Mesenteric fat pad (tissue), 1 donor: ENCODE results near the gene STK40. TPM values are rescaled to one million over a fixed set of nuclear protein-coding genes. Genes with fewer than 3 reads are reported as not detected.

ENCODE experiments used
- DNase-seq: peaks from one replicate; pipeline ENCODE4 v3.0.0-alpha.2; 2020; ENCODE audit warnings: low spot score
- total RNA-seq: library from RNA; stranded (reverse); fragmentation: NEBNext Ultra II Directional; extraction: Animal tissue kit (Norgen Biotek cat#: 25700); gene quantifications from one replicate; pipeline ENCODE4 v1.2.1, GENCODE V29; 2021
- donor health status: DM: yes; HTN: yes; CAD: no.

Gene STK40
- total RNA-seq, 1 donor from 2014 or later = 84.0 TPM

GRCh38 chr1:36377791-36378492 is 7.8 kb downstream of the STK40 start:
- DNase-seq = no peak

- DNase-seq = no peak
Observed at GRCh38 chr1:36372617-36373016, 13.1 kb downstream of the STK40 start.

GRCh38 chr1:36369061-36369861 is 16.5 kb downstream of the STK40 start:
- no peak for DNase-seq

DNA sequence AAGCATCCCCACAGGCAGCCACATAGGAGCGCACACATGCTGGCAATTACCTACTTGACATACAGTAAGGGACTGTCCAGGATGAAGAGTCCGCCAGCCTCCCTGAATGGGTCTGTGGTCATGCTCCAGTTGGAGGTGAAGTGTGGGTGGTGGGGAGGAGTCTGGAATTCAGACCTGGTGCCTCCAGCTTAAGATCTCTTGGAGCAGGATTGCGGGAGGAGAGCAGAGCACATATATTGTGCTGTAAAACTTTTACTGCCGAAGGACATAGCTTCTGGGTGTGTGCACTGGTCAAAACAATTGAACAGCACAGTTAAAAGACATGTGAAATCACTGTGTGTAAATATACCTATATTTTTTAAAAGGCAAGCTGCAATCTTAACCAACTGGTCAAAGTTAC is 17.9 kb downstream of the STK40 start:
- DNase-seq = no peak

DNA sequence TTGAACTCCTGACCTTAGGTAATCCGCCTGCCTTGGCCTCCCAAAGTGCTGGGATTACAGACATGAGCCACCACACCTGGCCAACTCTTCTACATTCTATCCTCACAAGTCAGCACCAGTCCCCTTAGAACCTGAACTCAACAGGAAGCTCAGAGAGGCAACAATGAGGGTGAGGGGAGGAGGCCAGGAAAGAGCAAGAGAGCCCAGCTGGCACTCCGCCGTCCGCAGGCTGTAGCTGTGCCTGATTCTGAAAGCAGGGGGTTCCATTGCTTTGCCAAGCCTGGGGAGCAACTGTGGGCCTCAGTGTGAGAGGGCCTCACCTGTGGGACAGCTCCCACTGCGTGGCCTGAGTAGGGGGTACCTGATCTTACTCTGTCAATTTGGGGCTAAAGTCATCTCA is 18.7 kb downstream of the STK40 start:
- no peak for DNase-seq

GRCh38 chr1:36366091-36366661 is 19.5 kb downstream of the STK40 start:
- no peak for DNase-seq

DNA sequence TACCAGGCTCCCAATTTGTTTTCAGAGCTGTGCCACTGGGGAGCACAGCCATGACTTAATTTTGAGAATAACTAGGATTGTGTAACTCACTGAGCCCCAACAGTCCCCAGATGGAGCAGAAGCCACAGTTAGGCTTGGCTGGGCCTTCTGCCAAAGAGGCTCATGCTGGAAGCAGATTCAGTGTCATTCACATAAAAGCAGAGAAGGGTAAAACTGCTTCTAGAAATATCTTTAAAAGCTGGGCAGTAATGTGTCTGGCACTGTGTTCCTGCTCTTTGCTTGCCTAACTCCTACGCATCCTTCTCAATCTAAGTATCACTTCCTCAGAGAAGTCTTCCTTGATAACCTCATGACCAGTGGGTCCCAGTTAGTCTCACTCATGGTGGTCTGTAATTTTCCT is 20.3 kb downstream of the STK40 start:
- no peak for DNase-seq

GRCh38 chr1:36359911-36360550 is 25.7 kb downstream of the STK40 start:
- DNase-seq = no peak

DNA sequence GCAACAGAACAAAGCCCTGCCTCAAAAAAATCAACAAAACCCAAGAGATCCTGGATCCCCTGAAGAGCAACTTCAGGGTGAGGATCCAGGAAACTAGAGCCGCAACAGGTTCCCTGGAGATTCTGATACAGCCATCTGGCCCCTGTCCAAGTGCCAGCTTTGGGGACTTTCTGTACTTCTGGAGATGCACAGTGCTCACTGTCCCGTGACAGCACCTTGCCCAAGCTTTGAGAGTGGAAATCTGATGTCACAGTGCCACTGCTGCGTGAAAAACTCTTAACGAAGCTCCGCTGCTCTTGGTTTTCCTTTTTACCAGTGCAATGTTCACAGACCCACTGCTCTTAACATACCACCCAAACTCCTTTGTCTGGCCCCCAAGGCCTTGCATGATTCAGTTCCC is 26.3 kb downstream of the STK40 start:
- DNase-seq = no peak

DNA sequence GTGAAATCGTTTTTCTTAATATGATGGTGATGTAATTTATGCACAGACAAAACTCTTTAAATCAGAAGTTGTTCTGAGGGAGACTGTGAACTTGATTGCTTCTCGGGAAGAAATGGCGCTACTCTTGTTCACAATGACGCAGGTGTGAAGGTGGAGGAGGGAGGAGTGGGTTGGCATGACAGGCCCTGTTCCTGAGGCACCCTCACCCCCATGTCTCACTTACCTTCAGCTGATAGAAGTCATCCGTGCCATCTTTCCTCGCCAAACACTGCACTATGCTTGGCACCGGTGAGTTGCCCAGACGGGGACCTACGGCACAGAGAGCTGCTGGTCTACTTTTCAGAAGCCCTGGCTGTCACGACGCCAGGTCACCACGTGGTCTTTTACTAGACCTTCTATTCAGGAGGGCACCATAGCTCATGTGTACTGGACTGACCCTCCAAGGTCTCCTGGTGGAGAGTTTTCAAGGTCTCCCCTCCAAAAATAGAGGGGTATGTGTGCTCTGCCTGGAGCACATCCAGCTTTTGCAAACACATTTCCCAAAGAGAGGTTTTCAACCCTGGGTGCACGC is 27.1 kb downstream of the STK40 start:
- no peak for DNase-seq

DNA sequence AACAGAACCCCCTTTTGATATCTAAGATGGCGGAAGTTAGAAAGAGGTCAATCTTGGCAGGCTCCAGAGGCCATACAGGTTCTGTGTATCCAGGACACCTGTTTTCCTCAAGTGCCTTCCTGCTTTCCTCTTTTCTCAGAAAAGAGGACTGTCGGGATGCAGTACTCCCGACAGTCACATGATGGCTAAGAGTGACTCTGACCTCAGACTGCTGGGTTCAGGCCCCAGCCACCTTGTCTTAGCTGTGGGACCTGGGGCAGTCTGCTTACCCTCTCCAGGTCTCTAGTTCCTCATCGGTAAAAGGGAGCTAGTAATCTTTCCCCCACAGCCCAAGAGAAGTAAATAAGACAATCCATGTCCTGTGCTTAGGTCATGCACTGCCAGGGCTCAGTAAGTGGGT is 29.9 kb downstream of the STK40 start:
- no peak for DNase-seq

DNA sequence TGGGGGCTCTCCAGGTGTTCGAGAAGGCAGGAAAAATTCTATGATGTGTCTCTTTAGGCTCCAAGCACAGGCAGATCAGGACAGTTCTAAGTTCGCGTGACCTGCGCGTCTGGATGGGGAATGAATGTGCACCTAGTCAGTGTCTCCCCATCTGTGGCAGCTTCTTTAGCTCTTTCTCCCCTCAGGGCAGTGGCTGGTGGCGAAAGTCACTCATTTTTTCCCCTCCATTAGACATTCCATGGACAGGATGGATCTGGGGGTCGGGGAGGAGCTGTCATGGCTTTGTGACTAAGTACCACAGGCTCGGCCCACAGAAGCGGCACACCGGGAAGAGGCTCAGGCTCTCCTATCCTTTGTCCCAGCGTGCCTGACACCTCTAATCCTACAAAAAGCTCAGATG is 31.2 kb downstream of the STK40 start:
- no peak for DNase-seq

GRCh38 chr1:36352910-36353878 is 32.5 kb downstream of the STK40 start:
- DNase-seq = no peak

GRCh38 chr1:36352125-36352909 is 33.4 kb downstream of the STK40 start:
- no peak for DNase-seq

GRCh38 chr1:36351227-36351977 is 34.3 kb downstream of the STK40 start:
- DNase-seq = no peak

DNA sequence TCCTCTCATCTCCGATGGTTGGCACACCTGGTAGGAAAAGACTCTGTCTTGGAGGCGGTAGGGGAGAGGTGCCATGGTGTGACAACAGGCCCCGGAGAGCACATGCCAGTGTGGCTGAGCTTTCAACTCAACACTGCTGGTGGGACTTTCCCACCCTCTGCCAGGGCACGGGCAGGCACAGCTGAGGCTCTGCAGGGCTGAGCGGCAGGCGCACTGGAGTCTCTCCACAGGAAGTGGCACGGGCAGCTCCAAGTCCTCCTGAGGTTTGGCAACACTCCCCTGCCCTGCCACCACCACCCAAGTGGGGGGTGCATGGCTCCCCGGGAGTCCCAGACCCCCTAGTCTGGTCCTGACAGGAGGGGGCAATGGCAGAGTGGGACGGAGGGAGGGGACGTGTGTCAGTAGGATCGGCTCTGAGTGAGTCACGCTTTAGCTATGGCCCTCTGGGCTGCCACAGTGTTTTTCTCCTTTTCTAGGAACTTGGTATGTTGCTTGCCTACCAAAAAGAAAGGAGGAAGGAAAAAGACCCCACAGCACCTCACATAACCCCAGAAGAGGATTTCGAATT is 35.0 kb downstream of the STK40 start:
- DNase-seq = no peak

GRCh38 chr1:36349839-36350238 is 35.9 kb downstream of the STK40 start:
- DNase-seq = no peak

DNA sequence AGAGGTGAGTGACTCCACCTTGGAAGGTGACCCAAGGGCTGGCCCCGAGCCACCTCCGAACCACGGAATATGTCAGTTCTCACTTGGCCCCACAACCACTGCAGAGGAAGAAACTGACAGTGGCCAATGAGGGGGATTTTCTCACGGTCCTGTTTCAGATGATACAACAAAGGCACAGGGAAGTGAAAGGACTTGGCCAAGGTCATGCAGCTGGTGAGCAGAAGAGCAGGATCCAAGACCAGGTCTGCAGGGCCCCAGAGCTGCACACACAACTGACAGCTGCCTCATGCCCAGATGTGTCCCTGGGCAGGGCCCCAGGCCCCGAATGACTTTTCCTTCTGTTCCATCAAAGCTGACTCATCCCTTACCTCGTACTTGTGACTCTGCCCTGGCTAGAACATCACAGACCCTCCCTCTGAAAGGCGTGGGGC is 36.5 kb downstream of the STK40 start:
- DNase-seq = no peak
